22Rv1 (cell line): ENCODE data around the gene IP6K1.

ENCODE experiments used
- H3K27ac ChIP-seq: fragments of 450-650 bp; 2 replicates; pipeline ENCODE4 v1.5.1; 2017
- CTCF ChIP-seq: fragments of 450-650 bp; IDR thresholded peaks from 2 replicates; pipeline ENCODE4 v1.5.1; 2017; ENCODE audit warnings: mild to moderate bottlenecking
- ZFX ChIP-seq: fragments of 450-650 bp; IDR thresholded peaks from 2 replicates; pipeline ENCODE4 v1.6.1; 2017; ENCODE audit warnings: antibody characterized with exemption, borderline replicate concordance

Gene IP6K1

GRCh38 chr3:49740427-49740826, 45.9 kb downstream of the IP6K1 start:
- no peak overlapping the region for H3K27ac ChIP-seq
- TF ChIP-seq ZFX, result no peak
- TF ChIP-seq CTCF, result no peak

GRCh38 chr3:49738067-49738713, 48.2 kb downstream of the IP6K1 start:
- TF ChIP-seq CTCF, result no peak
- no peak for TF ChIP-seq ZFX
- no peak overlapping the region for H3K27ac ChIP-seq

- H3K27ac ChIP-seq, result no peak overlapping the region
- TF ChIP-seq CTCF, result no peak
- no peak for TF ChIP-seq ZFX
Observed at GRCh38 chr3:49734752-49735151, 51.6 kb downstream of the IP6K1 start.

GRCh38 chr3:49733551-49733950, 52.8 kb downstream of the IP6K1 start:
- TF ChIP-seq CTCF, result no peak
- TF ChIP-seq ZFX, result no peak
- no peak overlapping the region for H3K27ac ChIP-seq

GRCh38 chr3:49732597-49732996, 53.7 kb downstream of the IP6K1 start:
- no peak overlapping the region for H3K27ac ChIP-seq
- TF ChIP-seq ZFX, result no peak
- TF ChIP-seq CTCF, result no peak

- H3K27ac ChIP-seq, result no peak overlapping the region
- TF ChIP-seq ZFX, result no peak
- no peak for TF ChIP-seq CTCF
Observed at GRCh38 chr3:49729966-49730609, 56.3 kb downstream of the IP6K1 start.

- no peak overlapping the region for H3K27ac ChIP-seq
- TF ChIP-seq ZFX (no peak), CTCF (no peak)
Observed at GRCh38 chr3:49727924-49728361, 58.4 kb downstream of the IP6K1 start.
